Measurements from ENCODE around the gene LRRC8C. TPM values are rescaled to one million over a fixed set of nuclear protein-coding genes. Genes with fewer than 3 reads are reported as not detected.

Gene LRRC8C
- total and polyA plus RNA-seq, 7 experiments from 2014 or later: 14.3 to 50.5 (median 27.3) TPM

DNA sequence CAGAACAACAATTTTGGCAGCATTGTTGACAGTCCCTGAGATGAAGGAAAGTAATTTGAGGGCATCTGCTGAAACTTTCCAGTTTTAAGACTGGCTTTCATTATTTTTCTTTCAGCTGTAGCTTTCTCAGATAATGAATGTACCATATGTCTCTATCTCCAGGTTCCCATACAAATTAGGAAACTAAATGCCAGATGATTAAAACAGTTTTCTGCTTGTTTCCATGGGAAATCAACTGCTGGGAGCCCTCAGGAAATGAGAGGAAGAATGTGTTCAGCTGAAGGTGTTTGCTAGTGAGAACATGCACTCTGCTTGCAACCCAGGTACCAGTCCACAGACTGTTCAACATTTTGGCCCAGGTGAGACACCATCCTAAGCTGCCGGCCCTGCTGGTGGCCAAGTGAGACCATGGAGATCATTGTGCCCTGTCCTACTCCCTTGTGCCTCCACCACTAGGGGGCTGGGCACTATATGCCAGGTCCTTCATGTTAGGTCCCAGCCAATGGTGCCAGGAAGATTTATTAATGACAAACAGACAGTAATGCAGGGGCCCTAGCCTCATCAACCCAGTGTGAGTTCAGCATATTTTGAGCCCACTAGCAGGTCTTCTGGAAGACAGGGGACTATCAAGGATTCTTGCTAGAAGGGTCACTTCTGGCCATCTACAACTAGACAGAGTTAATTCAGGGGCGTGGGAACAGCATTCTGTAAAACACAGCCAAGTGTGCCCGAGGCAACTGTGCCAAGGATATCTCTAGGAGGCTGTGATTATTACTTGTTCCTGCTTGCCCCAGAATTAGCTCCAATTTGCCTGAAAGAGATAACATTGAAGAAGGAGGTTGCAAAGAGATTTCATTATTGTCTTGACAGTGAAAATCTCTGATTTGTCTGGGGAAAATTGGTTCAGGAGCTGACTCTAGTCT lies 17.0 kb upstream of the LRRC8C start:
- intact Hi-C loops (cut with micrococcal nuclease): no loop called here
- peak; percentile 54 for ATAC-seq
- no peaks in the 10 kb centered on the region for H3K27me3 Mint-ChIP-seq

DNA sequence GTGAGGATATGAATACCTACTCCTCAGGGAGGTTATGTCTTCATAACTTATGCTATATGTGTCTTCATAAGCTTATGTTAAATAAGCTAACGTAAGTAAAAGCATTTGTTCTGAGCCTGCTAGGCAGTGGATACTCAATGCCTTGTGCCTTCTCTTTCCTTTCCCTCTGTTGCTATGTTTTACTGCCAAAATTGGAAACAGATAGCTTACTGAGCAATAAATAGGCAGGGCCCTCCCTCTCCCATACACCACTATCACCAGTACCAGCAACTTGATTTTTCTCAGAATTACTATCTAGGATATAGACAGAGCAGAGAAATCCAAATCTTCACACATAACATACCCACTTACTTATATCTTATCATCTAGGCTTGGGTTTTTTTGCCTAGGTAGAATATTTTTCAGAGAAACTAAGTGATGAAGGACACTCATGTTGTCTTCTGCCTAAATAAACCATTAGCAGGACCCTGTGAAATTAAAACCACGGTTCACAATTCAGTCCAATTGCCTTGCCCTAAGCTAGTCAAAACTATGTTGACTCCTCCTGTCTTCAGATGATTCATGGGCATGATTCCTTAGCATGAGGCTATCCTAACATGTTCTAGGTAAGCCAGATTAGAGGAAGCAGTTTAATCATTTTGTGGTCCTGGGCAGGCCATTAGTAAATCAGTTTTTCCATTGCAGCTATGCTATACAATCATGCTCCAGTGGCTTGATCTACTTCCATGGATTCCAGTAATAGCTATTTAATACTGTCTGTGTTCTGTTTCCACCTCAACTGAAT lies 15.9 kb upstream of the LRRC8C start:
- intact Hi-C loops (cut with micrococcal nuclease): no loop called here
- H3K27ac ChIP-seq (ENCODE audit: low read depth, low read length): no peak overlapping the region
- ATAC-seq (no peak), DNase-seq (no peak)
- H3K4me3 Mint-ChIP-seq: peak overlapping the region in 1 of 10 donors; percentile 32
- ChIA-PET POLR2A (interaction anchor here (0.6 to 26.8 kb wide), 4 partner anchors 8 to 156 kb away, joined by 3 to 834 read pairs (median 56); partner anchors contain the start of gene LRRC8C), CTCF (interaction anchor here (0.6 to 5.3 kb wide), 11 partner anchors 9 to 146 kb away, joined by 3 to 26 read pairs (median 4); partner anchors contain the start of gene LRRC8C)
- peaks cover 0 to 9% (median 0%) of the 10 kb centered on the region in 3 experiments for H3K9me3 ChIP-seq (ENCODE audit: control insufficient read depth in 2 of 3, low read length in 3 of 3)
- H3K27me3 Mint-ChIP-seq: no peaks in the 10 kb centered on the region
- peaks cover 19 to 33% of the 10 kb centered on the region in 2 donors for H3K4me1 ChIP-seq (ENCODE audit: control insufficient read depth in 2 of 2, insufficient read depth in 2 of 2, low read length in 2 of 2)
- H3K27ac Mint-ChIP-seq: peak overlapping the region in 7 of 9 donors; percentile 10 to 91 (median 64)
- peaks cover 4 to 13% (median 8%) of the 10 kb centered on the region in 11 donors for H3K9me3 Mint-ChIP-seq
- H3K36me3 ChIP-seq (ENCODE audit: control insufficient read depth in 2 of 3, insufficient read depth in 3 of 3, low read length in 3 of 3): no peaks in the 10 kb centered on the region
- peaks cover 9 to 61% (median 42%) of the 10 kb centered on the region in 5 donors for H3K36me3 Mint-ChIP-seq
- no peaks in the 10 kb centered on the region for H3K27me3 ChIP-seq (ENCODE audit: control insufficient read depth in 2 of 2, insufficient read depth in 2 of 2, low read length in 2 of 2)
- H3K4me1 Mint-ChIP-seq: peaks cover 35 to 93% (median 80%) of the 10 kb centered on the region in 7 donors
- no peak overlapping the region for H3K4me3 ChIP-seq (ENCODE audit: low read length)

More for the DNA sequence above, 17.0 kb upstream of the LRRC8C start:
- H3K36me3 ChIP-seq (ENCODE audit: control insufficient read depth in 2 of 3, insufficient read depth in 3 of 3, low read length in 3 of 3): no peaks in the 10 kb centered on the region
- H3K4me1 ChIP-seq (ENCODE audit: control insufficient read depth in 2 of 2, insufficient read depth in 2 of 2, low read length in 2 of 2): peaks cover 30 to 42% of the 10 kb centered on the region in 2 donors
- Mint-ChIP-seq H3K27ac (peak overlapping the region in 8 of 9 donors; percentile 15 to 86 (median 74)), H3K36me3 (peaks cover 5 to 53% (median 37%) of the 10 kb centered on the region in 5 donors), H3K4me1 (peaks cover 38 to 95% (median 84%) of the 10 kb centered on the region in 7 donors), H3K4me3 (peak overlapping the region in 2 of 10 donors; percentile 23 to 24), H3K9me3 (peaks cover 4 to 13% (median 8%) of the 10 kb centered on the region in 11 donors)
- H3K27me3 ChIP-seq (ENCODE audit: control insufficient read depth in 2 of 2, insufficient read depth in 2 of 2, low read length in 2 of 2): no peaks in the 10 kb centered on the region
- H3K4me3 ChIP-seq (ENCODE audit: low read length): no peak overlapping the region
- POLR2A ChIA-PET: interaction anchor here (0.6 to 26.8 kb wide), 5 partner anchors 9 to 147 kb away, joined by 3 to 834 read pairs (median 6); partner anchors contain the start of gene LRRC8C
- DNase-seq: no peak
- no peak overlapping the region for H3K27ac ChIP-seq (ENCODE audit: low read depth, low read length)
- CTCF ChIA-PET: interaction anchor here (0.8 to 5.3 kb wide), 12 partner anchors 8 to 147 kb away, joined by 3 to 26 read pairs (median 4); partner anchors contain the start of gene LRRC8C
- H3K9me3 ChIP-seq (ENCODE audit: control insufficient read depth in 2 of 3, low read length in 3 of 3): peaks cover 0 to 9% (median 0%) of the 10 kb centered on the region in 3 experiments

DNA sequence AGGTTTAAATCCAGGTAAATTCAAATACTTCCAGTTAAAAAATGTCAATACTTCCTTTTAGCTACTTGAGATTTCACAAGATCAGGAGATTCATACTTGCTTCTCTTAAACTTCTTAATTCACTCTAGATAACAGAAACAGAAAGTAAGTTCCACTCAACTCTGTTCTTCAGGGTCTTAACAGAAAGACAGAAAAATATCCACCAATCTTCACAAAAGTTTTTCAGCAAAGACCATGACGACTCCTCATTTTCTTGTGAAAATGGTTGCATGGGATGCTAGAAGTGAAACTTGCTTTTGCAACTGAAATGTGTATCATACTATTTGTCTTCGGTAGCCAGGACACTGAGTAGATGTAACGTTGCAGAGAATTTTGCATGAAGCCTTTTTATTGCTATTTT lies 12.3 kb upstream of the LRRC8C start:
- Mint-ChIP-seq H3K27me3 (no peaks in the 10 kb centered on the region), H3K36me3 (peaks cover 9 to 59% (median 47%) of the 10 kb centered on the region in 5 donors), H3K9me3 (peaks cover 4 to 13% (median 8%) of the 10 kb centered on the region in 11 donors), H3K27ac (peak overlapping the region; percentile 25 to 90 (median 71)), H3K4me3 (peak overlapping the region in 8 of 10 donors; percentile 40 to 69 (median 49)), H3K4me1 (peaks cover 21 to 79% (median 58%) of the 10 kb centered on the region in 7 donors)
- intact Hi-C loops (cut with micrococcal nuclease): loop anchor here (1.0 kb wide), 3 partner anchors 8 to 11 kb away; no protein-coding TSS in a partner anchor
- Histone ChIP-seq H3K4me1 (ENCODE audit: control insufficient read depth in 2 of 2, insufficient read depth in 2 of 2, low read length in 2 of 2) (peaks cover 9 to 16% of the 10 kb centered on the region in 2 donors), H3K27ac (ENCODE audit: low read depth, low read length) (no peak overlapping the region), H3K27me3 (ENCODE audit: control insufficient read depth in 2 of 2, insufficient read depth in 2 of 2, low read length in 2 of 2) (no peaks in the 10 kb centered on the region), H3K9me3 (ENCODE audit: control insufficient read depth in 2 of 3, low read length in 3 of 3) (peaks cover 0 to 9% (median 0%) of the 10 kb centered on the region in 3 experiments), H3K36me3 (ENCODE audit: control insufficient read depth in 2 of 3, insufficient read depth in 3 of 3, low read length in 3 of 3) (no peaks in the 10 kb centered on the region), H3K4me3 (ENCODE audit: low read length) (no peak overlapping the region)
- CTCF ChIA-PET: interaction anchor here (0.6 to 5.3 kb wide), 7 partner anchors 11 to 368 kb away, joined by 5 to 26 read pairs (median 8); partner anchors contain the start of gene LRRC8C
- ATAC-seq (no peak), DNase-seq (no peak)
- POLR2A ChIA-PET: interaction anchor here (0.6 to 26.8 kb wide), 5 partner anchors 9 to 110 kb away, joined by 3 to 834 read pairs (median 4); partner anchors contain the start of gene LRRC8C

DNA sequence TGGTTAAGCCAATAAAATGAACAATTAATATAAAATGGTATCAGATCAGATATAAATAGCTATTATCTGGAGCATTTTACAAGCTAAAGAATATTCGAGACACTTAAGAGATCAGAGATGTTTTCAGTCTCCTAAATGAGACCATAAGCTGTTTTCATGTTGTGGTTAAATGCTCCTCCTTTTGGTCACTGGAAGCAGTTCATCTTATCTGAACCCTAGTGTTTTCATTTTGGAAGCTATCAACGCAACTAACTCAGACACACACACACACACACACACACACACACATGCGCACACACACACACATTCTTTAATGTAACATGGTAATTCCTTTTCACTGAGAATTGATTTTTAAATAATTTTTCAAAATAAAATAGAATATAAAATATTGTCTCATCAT lies 10.0 kb upstream of the LRRC8C start:
- POLR2A ChIA-PET: interaction anchor here (0.9 to 26.8 kb wide), 8 partner anchors 9 to 632 kb away, joined by 4 to 834 read pairs (median 6); partner anchors contain the start of genes LRRC8B and LRRC8C
- intact Hi-C loops (cut with micrococcal nuclease): loop anchor here in 1 of 2 donors (1.0 kb wide), 5 partner anchors 9 to 140 kb away; no protein-coding TSS in a partner anchor
- CTCF ChIA-PET: interaction anchor here (0.5 to 6.5 kb wide), 22 partner anchors 8 to 366 kb away, joined by 3 to 86 read pairs (median 4); partner anchors contain the start of gene LRRC8B
- H3K4me3 ChIP-seq (ENCODE audit: low read length): no peak overlapping the region
- H3K27me3 Mint-ChIP-seq: no peaks in the 10 kb centered on the region
- H3K27ac Mint-ChIP-seq: peak overlapping the region in 8 of 9 donors; percentile 35 to 98 (median 78)
- H3K36me3 Mint-ChIP-seq: peaks cover 9 to 50% (median 28%) of the 10 kb centered on the region in 5 donors
- no peaks in the 10 kb centered on the region for H3K36me3 ChIP-seq (ENCODE audit: control insufficient read depth in 2 of 3, insufficient read depth in 3 of 3, low read length in 3 of 3)
- H3K4me1 Mint-ChIP-seq: peaks cover 15 to 78% (median 61%) of the 10 kb centered on the region in 7 donors
- H3K4me1 ChIP-seq (ENCODE audit: control insufficient read depth in 2 of 2, insufficient read depth in 2 of 2, low read length in 2 of 2): peaks cover 9 to 22% of the 10 kb centered on the region in 2 donors
- ATAC-seq (peak; percentile 71), DNase-seq (peak in 5 of 9 donors; percentile 29 to 58 (median 39))
- H3K9me3 ChIP-seq (ENCODE audit: control insufficient read depth in 2 of 3, low read length in 3 of 3): peaks cover 0 to 2% (median 0%) of the 10 kb centered on the region in 3 experiments
- no peaks in the 10 kb centered on the region for H3K27me3 ChIP-seq (ENCODE audit: control insufficient read depth in 2 of 2, insufficient read depth in 2 of 2, low read length in 2 of 2)
- H3K4me3 Mint-ChIP-seq: peak overlapping the region in 3 of 10 donors; percentile 16 to 54 (median 31)
- H3K27ac ChIP-seq (ENCODE audit: low read depth, low read length): no peak overlapping the region
- peaks cover 0 to 7% (median 5%) of the 10 kb centered on the region in 11 donors for H3K9me3 Mint-ChIP-seq

DNA sequence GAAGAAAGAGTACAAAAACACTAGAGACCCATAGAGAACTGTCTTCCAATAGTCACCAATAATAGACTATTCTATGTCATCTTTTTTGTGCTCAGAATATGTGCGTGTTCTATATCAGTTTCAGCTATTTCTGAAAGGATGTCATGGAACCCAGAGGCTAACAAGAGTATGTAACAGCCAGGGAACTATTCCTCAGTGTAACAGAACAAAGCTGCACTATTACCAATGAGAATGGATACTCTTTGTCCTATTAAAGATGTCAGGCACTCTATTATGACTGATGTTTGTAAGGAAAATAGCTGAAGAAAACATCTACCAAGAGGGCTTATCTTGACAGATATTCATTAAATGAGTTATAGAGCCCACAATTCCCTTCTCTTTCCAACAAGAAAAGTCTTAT lies 8.6 kb upstream of the LRRC8C start:
- intact Hi-C loops (cut with micrococcal nuclease): no loop called here

More for the DNA sequence above, 8.6 kb upstream of the LRRC8C start:
- POLR2A ChIA-PET: interaction anchor here (0.6 to 26.8 kb wide), 7 partner anchors 8 to 138 kb away, joined by 3 to 834 read pairs (median 3); partner anchors contain the start of gene LRRC8C
- peak overlapping the region in 2 of 9 donors; percentile 62 to 98 for H3K27ac Mint-ChIP-seq
- DNase-seq (no peak), ATAC-seq (no peak)
- H3K4me3 ChIP-seq (ENCODE audit: low read length): no peak overlapping the region
- no peaks in the 10 kb centered on the region for H3K27me3 Mint-ChIP-seq
- CTCF ChIA-PET: interaction anchor here (1.2 to 6.5 kb wide), 8 partner anchors 15 to 140 kb away, joined by 3 to 86 read pairs (median 20); no protein-coding TSS in a partner anchor
- no peaks in the 10 kb centered on the region for H3K9me3 ChIP-seq (ENCODE audit: control insufficient read depth in 2 of 3, low read length in 3 of 3)
- peaks cover 24 to 82% (median 65%) of the 10 kb centered on the region in 7 donors for H3K4me1 Mint-ChIP-seq
- no peaks in the 10 kb centered on the region for H3K27me3 ChIP-seq (ENCODE audit: control insufficient read depth in 2 of 2, insufficient read depth in 2 of 2, low read length in 2 of 2)
- no peak overlapping the region for H3K27ac ChIP-seq (ENCODE audit: low read depth, low read length)
- peaks cover 17 to 34% of the 10 kb centered on the region in 2 donors for H3K4me1 ChIP-seq (ENCODE audit: control insufficient read depth in 2 of 2, insufficient read depth in 2 of 2, low read length in 2 of 2)
- no peak overlapping the region for H3K4me3 Mint-ChIP-seq
- peaks cover 0 to 1% (median 0%) of the 10 kb centered on the region in 11 donors for H3K9me3 Mint-ChIP-seq
- H3K36me3 ChIP-seq (ENCODE audit: control insufficient read depth in 2 of 3, insufficient read depth in 3 of 3, low read length in 3 of 3): no peaks in the 10 kb centered on the region
- peaks cover 4 to 48% (median 17%) of the 10 kb centered on the region in 5 donors for H3K36me3 Mint-ChIP-seq

All from naive thymus-derived CD4-positive, alpha-beta T cell (primary cell).